WTC11 (cell line): ENCODE measurements around the gene MAST1. TPM values are rescaled to one million over a fixed set of nuclear protein-coding genes. Genes with fewer than 3 reads are reported as not detected.

ENCODE experiments used
- ATAC-seq: fragments of 200-7000 bp; cut with Tn5 transposase; 2 replicates; pipeline ENCODE4 v1.10.0; 2021; ENCODE audit warnings: mild to moderate bottlenecking, moderate library complexity
- CTCF ChIA-PET: fragments of 300-600 bp; sonication (Branson Sonifier 250); formaldehyde crosslinking; loops from one replicate; lab custom pipeline; 2021; ENCODE audit warnings: antibody characterized with exemption; lab: Charles Lee
- POLR2A ChIA-PET: fragments of 350-600 bp; sonication (Branson Sonifier 250); formaldehyde crosslinking; loops from one replicate; lab custom pipeline; 2021; ENCODE audit warnings: antibody characterized with exemption; lab: Charles Lee
- DNase-seq: peaks from one replicate; pipeline ENCODE4 v3.0.0; 2021; ENCODE audit warnings: low spot score
- H3K27ac Mint-ChIP-seq: 2 replicates; pipeline ENCODE4 v1.8.0; 2021; ENCODE audit warnings: mixed read lengths
- H3K27me3 Mint-ChIP-seq: 2 replicates; pipeline ENCODE4 v1.8.0; 2021; ENCODE audit warnings: low read depth, mild to moderate bottlenecking, moderate library complexity, mixed read lengths
- H3K36me3 Mint-ChIP-seq: 2 replicates; pipeline ENCODE4 v1.8.0; 2021; ENCODE audit warnings: mixed read lengths
- H3K4me1 Mint-ChIP-seq: 2 replicates; pipeline ENCODE4 v1.8.0; 2022; ENCODE audit warnings: mixed read lengths
- H3K4me3 Mint-ChIP-seq: 2 replicates; pipeline ENCODE4 v1.8.0; 2021; ENCODE audit warnings: mild to moderate bottlenecking, moderate library complexity, mixed read lengths
- H3K9me3 Mint-ChIP-seq: 2 replicates; pipeline ENCODE4 v1.8.0; 2021; ENCODE audit warnings: mixed read lengths
- CREB1 ChIP-seq: sonication (generic); formaldehyde crosslinking; IDR thresholded peaks from 2 replicates; pipeline ENCODE4 v1.8.0; 2023; ENCODE audit warnings: mild to moderate bottlenecking, missing genetic modification reagents
- EMX1 ChIP-seq: fragments of 250-450 bp; sonication (Bioruptor Pico); IDR thresholded peaks from 2 replicates; pipeline ENCODE4 v1.8.0; 2021; ENCODE audit warnings: mild to moderate bottlenecking
- FOXP1 ChIP-seq: sonication (generic); formaldehyde crosslinking; IDR thresholded peaks from 2 replicates; pipeline ENCODE4 v1.8.0; 2022; ENCODE audit warnings: missing genetic modification reagents, mild to moderate bottlenecking, moderate library complexity, borderline replicate concordance
- GTF2I ChIP-seq: fragments of 250-450 bp; sonication (Bioruptor Pico); conservative IDR thresholded peaks from 2 replicates; pipeline ENCODE4 v1.4.0; 2021; ENCODE audit warnings: mild to moderate bottlenecking
- NFE2L1 ChIP-seq: sonication (generic); formaldehyde crosslinking; IDR thresholded peaks from 2 replicates; pipeline ENCODE4 v1.8.1; 2023; ENCODE audit warnings: missing genetic modification reagents
- NFYB ChIP-seq: sonication (generic); formaldehyde crosslinking; conservative IDR thresholded peaks from 2 replicates; pipeline ENCODE4 v1.8.0; 2022; ENCODE audit warnings: low read depth, missing genetic modification reagents
- NR2C2 ChIP-seq: sonication (generic); formaldehyde crosslinking; IDR thresholded peaks from 2 replicates; pipeline ENCODE4 v1.8.0; 2022; ENCODE audit warnings: mild to moderate bottlenecking, missing genetic modification reagents
- SMAD3 ChIP-seq: sonication (generic); formaldehyde crosslinking; IDR thresholded peaks from 2 replicates; pipeline ENCODE4 v1.8.0; 2022; ENCODE audit warnings: missing genetic modification reagents, mild to moderate bottlenecking, borderline replicate concordance
- SOX15 ChIP-seq: fragments of 250-450 bp; sonication (Bioruptor Pico); IDR thresholded peaks from 2 replicates; pipeline ENCODE4 v1.9.0; 2021; ENCODE audit warnings: mild to moderate bottlenecking
- TEAD1 ChIP-seq: sonication (generic); formaldehyde crosslinking; IDR thresholded peaks from 2 replicates; pipeline ENCODE4 v1.8.0; 2022; ENCODE audit warnings: mild to moderate bottlenecking, missing genetic modification reagents
- ZNF232 ChIP-seq: sonication (generic); formaldehyde crosslinking; IDR thresholded peaks from 2 replicates; pipeline ENCODE4 v1.8.0; 2022; ENCODE audit warnings: mild to moderate bottlenecking, missing genetic modification reagents
- ZNF263 ChIP-seq: sonication (generic); formaldehyde crosslinking; IDR thresholded peaks from 2 replicates; pipeline ENCODE4 v1.8.1; 2022; ENCODE audit warnings: low read depth, mild to moderate bottlenecking, moderate library complexity, missing genetic modification reagents
- ZNF317 ChIP-seq: sonication (generic); formaldehyde crosslinking; IDR thresholded peaks from 2 replicates; pipeline ENCODE4 v1.8.1; 2023; ENCODE audit warnings: low read depth, mild to moderate bottlenecking, moderate library complexity, missing genetic modification reagents, borderline replicate concordance
- ZNF396 ChIP-seq: fragments of 250-450 bp; sonication (Bioruptor Pico); IDR thresholded peaks from 2 replicates; pipeline ENCODE4 v1.8.0; 2021; ENCODE audit warnings: mild to moderate bottlenecking, moderate library complexity, borderline replicate concordance
- ZNF416 ChIP-seq: fragments of 250-450 bp; sonication (Bioruptor Pico); IDR thresholded peaks from 2 replicates; pipeline ENCODE4 v1.9.0; 2021; ENCODE audit warnings: mild to moderate bottlenecking, inconsistent platforms
- total RNA-seq: library from RNA; stranded (reverse); gene quantifications from 3 replicates; pipeline ENCODE4 v1.2.3, GENCODE V29; 2021
- TF ChIP-seq, protein P1 (sequence below): sonication (generic); formaldehyde crosslinking; IDR thresholded peaks from 2 replicates; pipeline ENCODE4 v1.8.1; 2023; ENCODE audit warnings: mild to moderate bottlenecking, missing genetic modification reagents, borderline replicate concordance
- TF ChIP-seq, protein P2 (sequence below): sonication (generic); formaldehyde crosslinking; IDR thresholded peaks from 2 replicates; pipeline ENCODE4 v1.8.0; 2022; ENCODE audit warnings: mild to moderate bottlenecking, missing genetic modification reagents
- TF ChIP-seq, protein P3 (sequence below): sonication (generic); formaldehyde crosslinking; IDR thresholded peaks from 2 replicates; pipeline ENCODE4 v1.8.1; 2023; ENCODE audit warnings: mild to moderate bottlenecking, missing genetic modification reagents, moderate library complexity
- TF ChIP-seq, protein P4 (sequence below): fragments of 250-450 bp; sonication (Bioruptor Pico); conservative IDR thresholded peaks from 2 replicates; pipeline ENCODE4 v1.9.0; 2021; ENCODE audit warnings: mild to moderate bottlenecking
- TF ChIP-seq, protein P5 (sequence below): sonication (generic); formaldehyde crosslinking; IDR thresholded peaks from 2 replicates; pipeline ENCODE4 v1.8.1; 2023; ENCODE audit warnings: mild to moderate bottlenecking, missing genetic modification reagents
- TF ChIP-seq, protein P6 (sequence below): fragments of 250-450 bp; sonication (Bioruptor Pico); IDR thresholded peaks from 2 replicates; pipeline ENCODE4 v1.9.0; 2021; ENCODE audit warnings: moderate library complexity, mild to moderate bottlenecking, inconsistent platforms, borderline replicate concordance
- TF ChIP-seq, protein P7 (sequence below): sonication (generic); formaldehyde crosslinking; IDR thresholded peaks from 2 replicates; pipeline ENCODE4 v1.8.1; 2022; ENCODE audit warnings: mild to moderate bottlenecking, missing genetic modification reagents, moderate library complexity, borderline replicate concordance

The MAST1 gene
- total RNA-seq, 1 experiment from 2014 or later: 24.3 TPM

DNA sequence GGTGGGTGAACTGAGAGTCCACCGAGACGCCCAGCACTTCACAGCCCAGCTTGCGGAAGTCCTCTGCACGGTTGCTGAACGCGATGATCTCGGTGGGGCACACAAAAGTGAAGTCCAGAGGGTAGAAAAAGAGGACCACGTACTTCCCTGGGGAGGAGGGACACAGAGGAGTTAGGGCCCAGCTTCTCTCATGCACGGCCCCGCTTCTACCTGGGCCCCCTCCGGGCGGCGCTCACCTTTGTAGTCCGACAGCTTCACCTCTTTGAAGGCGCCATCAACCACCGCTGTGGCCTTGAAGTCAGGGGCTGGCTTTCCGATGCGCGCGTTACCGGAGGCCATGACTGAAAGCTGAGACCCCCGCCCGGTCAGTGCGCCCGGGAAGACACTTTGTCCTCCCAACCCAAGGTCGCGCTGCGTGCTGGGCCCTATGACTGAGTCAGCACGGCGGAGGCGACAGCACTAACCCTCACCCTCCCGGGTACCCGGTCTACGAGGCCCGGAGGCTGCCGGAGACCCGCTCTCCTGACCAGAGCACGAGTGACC is 37.3 kb upstream of the MAST1 start:
- ATAC-seq: no peak
- no peak overlapping the region; the same call in 1 of the 2 replicates for H3K27ac Mint-ChIP-seq
- H3K9me3 Mint-ChIP-seq: no peaks in the 10 kb centered on the region
- TF ChIP-seq ZNF317 (no peak), ZNF396 (no peak), ZNF232 (CRISPR knock-in tag) (0 out of 2 replicates have a peak, but pooled peaks have one; percentile 1), SMAD3 (CRISPR knock-in tag) (no peak), ZNF263 (CRISPR knock-in tag) (peak; percentile 39; the same call in 1 of the 2 replicates), NFE2L1 (CRISPR knock-in tag) (no peak)
- TF ChIP-seq, protein P1, sequence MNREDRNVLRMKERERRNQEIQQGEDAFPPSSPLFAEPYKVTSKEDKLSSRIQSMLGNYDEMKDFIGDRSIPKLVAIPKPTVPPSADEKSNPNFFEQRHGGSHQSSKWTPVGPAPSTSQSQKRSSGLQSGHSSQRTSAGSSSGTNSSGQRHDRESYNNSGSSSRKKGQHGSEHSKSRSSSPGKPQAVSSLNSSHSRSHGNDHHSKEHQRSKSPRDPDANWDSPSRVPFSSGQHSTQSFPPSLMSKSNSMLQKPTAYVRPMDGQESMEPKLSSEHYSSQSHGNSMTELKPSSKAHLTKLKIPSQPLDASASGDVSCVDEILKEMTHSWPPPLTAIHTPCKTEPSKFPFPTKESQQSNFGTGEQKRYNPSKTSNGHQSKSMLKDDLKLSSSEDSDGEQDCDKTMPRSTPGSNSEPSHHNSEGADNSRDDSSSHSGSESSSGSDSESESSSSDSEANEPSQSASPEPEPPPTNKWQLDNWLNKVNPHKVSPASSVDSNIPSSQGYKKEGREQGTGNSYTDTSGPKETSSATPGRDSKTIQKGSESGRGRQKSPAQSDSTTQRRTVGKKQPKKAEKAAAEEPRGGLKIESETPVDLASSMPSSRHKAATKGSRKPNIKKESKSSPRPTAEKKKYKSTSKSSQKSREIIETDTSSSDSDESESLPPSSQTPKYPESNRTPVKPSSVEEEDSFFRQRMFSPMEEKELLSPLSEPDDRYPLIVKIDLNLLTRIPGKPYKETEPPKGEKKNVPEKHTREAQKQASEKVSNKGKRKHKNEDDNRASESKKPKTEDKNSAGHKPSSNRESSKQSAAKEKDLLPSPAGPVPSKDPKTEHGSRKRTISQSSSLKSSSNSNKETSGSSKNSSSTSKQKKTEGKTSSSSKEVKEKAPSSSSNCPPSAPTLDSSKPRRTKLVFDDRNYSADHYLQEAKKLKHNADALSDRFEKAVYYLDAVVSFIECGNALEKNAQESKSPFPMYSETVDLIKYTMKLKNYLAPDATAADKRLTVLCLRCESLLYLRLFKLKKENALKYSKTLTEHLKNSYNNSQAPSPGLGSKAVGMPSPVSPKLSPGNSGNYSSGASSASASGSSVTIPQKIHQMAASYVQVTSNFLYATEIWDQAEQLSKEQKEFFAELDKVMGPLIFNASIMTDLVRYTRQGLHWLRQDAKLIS (CRISPR knock-in tag): no peak
- TF ChIP-seq, protein P2, sequence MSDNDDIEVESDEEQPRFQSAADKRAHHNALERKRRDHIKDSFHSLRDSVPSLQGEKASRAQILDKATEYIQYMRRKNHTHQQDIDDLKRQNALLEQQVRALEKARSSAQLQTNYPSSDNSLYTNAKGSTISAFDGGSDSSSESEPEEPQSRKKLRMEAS (CRISPR knock-in tag): no peak
- TF ChIP-seq, protein P3, sequence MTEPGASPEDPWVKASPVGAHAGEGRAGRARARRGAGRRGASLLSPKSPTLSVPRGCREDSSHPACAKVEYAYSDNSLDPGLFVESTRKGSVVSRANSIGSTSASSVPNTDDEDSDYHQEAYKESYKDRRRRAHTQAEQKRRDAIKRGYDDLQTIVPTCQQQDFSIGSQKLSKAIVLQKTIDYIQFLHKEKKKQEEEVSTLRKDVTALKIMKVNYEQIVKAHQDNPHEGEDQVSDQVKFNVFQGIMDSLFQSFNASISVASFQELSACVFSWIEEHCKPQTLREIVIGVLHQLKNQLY (CRISPR knock-in tag): 0 out of 2 replicates have a peak, but pooled peaks have one; percentile 64
- TF ChIP-seq, protein P4, sequence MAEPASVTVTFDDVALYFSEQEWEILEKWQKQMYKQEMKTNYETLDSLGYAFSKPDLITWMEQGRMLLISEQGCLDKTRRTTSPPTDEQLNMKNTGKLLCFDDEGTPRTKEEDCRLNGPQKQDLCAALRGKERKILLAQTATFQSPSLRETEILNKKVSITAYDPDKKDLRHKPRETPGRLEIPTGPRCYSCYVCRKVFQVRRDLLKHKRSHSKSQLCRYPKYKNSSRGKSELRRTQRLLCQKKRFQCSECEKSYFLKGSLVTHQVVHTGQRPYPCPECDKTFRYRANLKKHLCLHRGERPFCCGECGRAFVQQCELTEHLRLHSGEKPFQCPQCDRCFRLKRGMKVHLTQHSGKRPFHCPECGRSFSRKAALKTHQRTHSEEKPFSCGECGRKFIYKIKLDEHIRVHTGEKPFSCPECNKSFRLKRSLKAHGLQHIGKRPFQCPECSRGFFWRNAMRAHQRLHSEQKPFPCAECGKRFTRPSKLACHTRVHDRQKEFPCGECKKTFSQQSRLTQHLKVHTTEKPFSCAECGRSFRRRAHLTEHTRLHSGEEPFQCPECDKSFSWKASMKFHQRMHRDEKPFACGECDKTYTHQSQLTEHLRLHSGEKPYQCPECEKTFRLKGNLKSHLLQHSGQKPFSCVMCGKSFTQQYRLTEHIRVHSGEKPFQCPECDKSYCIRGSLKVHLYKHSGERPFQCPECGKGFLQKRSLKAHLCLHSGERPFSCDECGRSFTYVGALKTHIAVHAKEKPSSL: no peak
- TF ChIP-seq, protein P5, sequence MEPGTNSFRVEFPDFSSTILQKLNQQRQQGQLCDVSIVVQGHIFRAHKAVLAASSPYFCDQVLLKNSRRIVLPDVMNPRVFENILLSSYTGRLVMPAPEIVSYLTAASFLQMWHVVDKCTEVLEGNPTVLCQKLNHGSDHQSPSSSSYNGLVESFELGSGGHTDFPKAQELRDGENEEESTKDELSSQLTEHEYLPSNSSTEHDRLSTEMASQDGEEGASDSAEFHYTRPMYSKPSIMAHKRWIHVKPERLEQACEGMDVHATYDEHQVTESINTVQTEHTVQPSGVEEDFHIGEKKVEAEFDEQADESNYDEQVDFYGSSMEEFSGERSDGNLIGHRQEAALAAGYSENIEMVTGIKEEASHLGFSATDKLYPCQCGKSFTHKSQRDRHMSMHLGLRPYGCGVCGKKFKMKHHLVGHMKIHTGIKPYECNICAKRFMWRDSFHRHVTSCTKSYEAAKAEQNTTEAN (CRISPR knock-in tag): no peak
- H3K27me3 Mint-ChIP-seq: peaks cover 4% of the 10 kb centered on the region; the same call in 1 of the 2 replicates
- CTCF ChIA-PET: interaction anchor here (0.9 to 14.0 kb wide), 10 partner anchors 9 to 190 kb away, joined by 3 to 341 read pairs (median 8); partner anchors contain the start of genes JUNB, RTBDN, ZNF490 and ZNF791
- H3K4me1 Mint-ChIP-seq: peaks cover 21% of the 10 kb centered on the region
- H3K4me3 Mint-ChIP-seq: peak overlapping the region; percentile 87
- POLR2A ChIA-PET: interaction anchor here (0.9 to 2.0 kb wide), 2 partner anchors 9 to 35 kb away, joined by 3 to 9 read pairs; partner anchors contain the start of gene JUNB
- H3K36me3 Mint-ChIP-seq: peaks cover 19% of the 10 kb centered on the region
- peak; percentile 54 for DNase-seq

DNA sequence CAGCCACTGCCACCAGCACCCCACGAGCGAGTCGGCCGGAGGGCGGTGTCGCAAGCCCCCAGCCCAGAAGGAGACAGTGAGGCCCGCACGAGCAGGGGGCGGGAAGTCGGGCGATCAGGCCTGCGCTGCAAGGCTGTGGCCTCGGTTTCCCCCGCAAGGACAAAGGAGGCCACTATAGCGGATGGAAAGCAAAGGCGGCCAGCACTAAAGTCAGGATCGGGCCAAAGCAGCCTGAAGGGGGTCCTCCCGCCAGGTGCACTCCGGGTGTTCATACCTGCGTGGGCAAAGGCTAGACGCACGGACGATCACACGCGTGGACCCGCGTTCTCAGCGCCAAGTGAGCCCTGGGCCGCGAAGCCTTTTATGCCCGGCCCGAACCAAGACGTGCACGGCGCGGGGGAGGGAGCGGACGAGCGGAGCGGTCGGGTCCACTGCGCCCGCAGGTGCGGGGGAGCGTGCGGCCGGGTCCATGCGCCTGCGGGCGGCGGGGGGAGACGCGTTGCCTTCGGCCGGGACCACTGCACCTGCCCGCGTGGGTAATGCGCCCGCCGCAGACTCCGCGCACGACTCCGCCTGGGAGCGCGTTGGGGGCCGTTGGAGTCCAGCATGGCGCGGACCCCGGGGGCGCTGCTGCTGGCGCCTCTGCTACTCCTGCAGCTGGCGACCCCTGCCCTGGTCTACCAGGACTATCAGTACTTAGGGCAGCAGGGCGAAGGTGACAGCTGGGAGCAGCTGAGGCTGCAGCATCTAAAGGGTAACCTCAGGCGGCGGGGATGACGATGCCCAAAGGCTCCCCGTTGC is 36.6 kb upstream of the MAST1 start, which contains the start of the genes PRDX2 and THSD8:
Gene PRDX2, minus strand, starts transcription at position 335 of the 801 bp plus-strand sequence. CDS start 539 bp downstream, outside the sequence.
Gene THSD8, plus strand, starts transcription at position 604 of the 801 bp plus-strand sequence. Its CDS starts 3 bp downstream, at position 607.
- CTCF ChIA-PET: interaction anchor here (0.5 to 14.0 kb wide), 13 partner anchors 9 to 191 kb away, joined by 3 to 341 read pairs (median 4); partner anchors contain the start of genes JUNB, RTBDN, ZNF490 and ZNF791
- Mint-ChIP-seq H3K9me3 (no peaks in the 10 kb centered on the region), H3K27ac (no peak within 1 kb of the TSS; the same call in 1 of the 2 replicates), H3K4me1 (peaks cover 21% of the 10 kb centered on the region), H3K4me3 (peak within 1 kb of the TSS; percentile 87), H3K27me3 (peaks cover 4% of the 10 kb centered on the region; the same call in 1 of the 2 replicates), H3K36me3 (peaks cover 21% of the 10 kb centered on the region)
- DNase-seq (peak; percentile 82), ATAC-seq (peak; percentile 49)
- POLR2A ChIA-PET: interaction anchor here (0.6 to 2.0 kb wide), 3 partner anchors 10 to 1229 kb away, joined by 3 to 9 read pairs (median 4); partner anchors contain the start of gene JUNB
- no peak; the same call in 1 of the 2 replicates for TF ChIP-seq NFE2L1 (CRISPR knock-in tag)
- no peak for TF ChIP-seq ZNF416
- TF ChIP-seq EMX1 (CRISPR knock-in tag): no peak
- peak; percentile 28; the same call in 1 of the 2 replicates for TF ChIP-seq ZNF232 (CRISPR knock-in tag)
- no peak for TF ChIP-seq GTF2I (CRISPR knock-in tag)
- TF ChIP-seq CREB1 (CRISPR knock-in tag): no peak
- peak; percentile 68; the same call in 1 of the 2 replicates for TF ChIP-seq SMAD3 (CRISPR knock-in tag)
- TF ChIP-seq SOX15 (CRISPR knock-in tag): no peak
- peak; percentile 78 for TF ChIP-seq TEAD1 (CRISPR knock-in tag)
- peak; percentile 73 for TF ChIP-seq FOXP1 (CRISPR knock-in tag)
- TF ChIP-seq, protein P6, sequence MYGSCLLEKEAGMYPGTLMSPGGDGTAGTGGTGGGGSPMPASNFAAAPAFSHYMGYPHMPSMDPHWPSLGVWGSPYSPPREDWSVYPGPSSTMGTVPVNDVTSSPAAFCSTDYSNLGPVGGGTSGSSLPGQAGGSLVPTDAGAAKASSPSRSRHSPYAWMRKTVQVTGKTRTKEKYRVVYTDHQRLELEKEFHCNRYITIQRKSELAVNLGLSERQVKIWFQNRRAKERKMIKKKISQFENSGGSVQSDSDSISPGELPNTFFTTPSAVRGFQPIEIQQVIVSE (CRISPR knock-in tag): no peak
- TF ChIP-seq, protein P7, sequence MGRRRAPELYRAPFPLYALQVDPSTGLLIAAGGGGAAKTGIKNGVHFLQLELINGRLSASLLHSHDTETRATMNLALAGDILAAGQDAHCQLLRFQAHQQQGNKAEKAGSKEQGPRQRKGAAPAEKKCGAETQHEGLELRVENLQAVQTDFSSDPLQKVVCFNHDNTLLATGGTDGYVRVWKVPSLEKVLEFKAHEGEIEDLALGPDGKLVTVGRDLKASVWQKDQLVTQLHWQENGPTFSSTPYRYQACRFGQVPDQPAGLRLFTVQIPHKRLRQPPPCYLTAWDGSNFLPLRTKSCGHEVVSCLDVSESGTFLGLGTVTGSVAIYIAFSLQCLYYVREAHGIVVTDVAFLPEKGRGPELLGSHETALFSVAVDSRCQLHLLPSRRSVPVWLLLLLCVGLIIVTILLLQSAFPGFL (CRISPR knock-in tag): 0 out of 2 replicates have a peak, but pooled peaks have one; percentile 8
- no peak for TF ChIP-seq NFYB
- no peak for TF ChIP-seq NR2C2 (CRISPR knock-in tag)
